IMR-90 (cell line): ENCODE measurements around the gene PCBP4. TPM values are rescaled to one million over a fixed set of nuclear protein-coding genes. Genes with fewer than 3 reads are reported as not detected.

Experiments
- ATAC-seq: fragments of 200-7000 bp; cut with Tn5 transposase; 2 replicates; pipeline ENCODE4 v1.9.1; 2020; ENCODE audit warnings: low read depth, mild to moderate bottlenecking, moderate library complexity
- BruUV-seq: library from RNA; stranded (reverse); fragments of 400-500 nt; replicated peaks from 2 replicates; lab custom pipeline; 2021; lab: Mats Ljungman, UMichigan
- CTCF ChIA-PET: fragments of 300-600 bp; formaldehyde crosslinking; extraction: SDS; loops from one replicate; lab custom pipeline; 2021; ENCODE audit warnings: antibody characterized with exemption; lab: Yijun Ruan, JAX
- POLR2A ChIA-PET: fragments of 300-600 bp; sonication (Branson Sonifier 250); formaldehyde crosslinking; loops from one replicate; lab custom pipeline; 2022; ENCODE audit warnings: antibody characterized with exemption; ENCODE audit not compliant: unreplicated experiment; lab: Charles Lee
- DNase-seq: peaks from one replicate; pipeline ENCODE4 v3.0.0; 2013
- H2AFZ ChIP-seq: replicated peaks from 2 replicates; pipeline ENCODE3; 2013; ENCODE audit warnings: low read length, mild to moderate bottlenecking; ENCODE audit not compliant: poor library complexity
- H2AK5ac ChIP-seq: 2 replicates; pipeline ENCODE4 v1.6.1; 2013; ENCODE audit warnings: low read depth, low read length, inconsistent platforms
- H2AK9ac ChIP-seq: replicated peaks from 2 replicates; pipeline ENCODE3; 2013; ENCODE audit warnings: mild to moderate bottlenecking, low read depth, low read length, moderate library complexity; ENCODE audit not compliant: poor library complexity
- H2BK120ac ChIP-seq: 2 replicates; pipeline ENCODE4 v1.6.1; 2013; ENCODE audit warnings: low read depth, low read length, inconsistent platforms
- H2BK15ac ChIP-seq: 3 replicates; pipeline ENCODE4 v1.6.1; 2013; ENCODE audit warnings: low read depth, low read length, inconsistent platforms
- H2BK20ac ChIP-seq: 2 replicates; pipeline ENCODE4 v1.6.1; 2013; ENCODE audit warnings: low read depth, mild to moderate bottlenecking, inconsistent platforms, low read length, moderate library complexity
- H2BK5ac ChIP-seq: 2 replicates; pipeline ENCODE4 v1.6.1; 2013; ENCODE audit warnings: mild to moderate bottlenecking, low read depth, low read length, inconsistent platforms; ENCODE audit not compliant: poor library complexity, severe bottlenecking
- H3K14ac ChIP-seq: replicated peaks from 2 replicates; pipeline ENCODE4 v1.6.1; 2013; ENCODE audit warnings: low read depth, low read length, inconsistent platforms
- H3K18ac ChIP-seq: 2 replicates; pipeline ENCODE4 v1.6.1; 2013; ENCODE audit warnings: low read depth, low read length, control low read depth
- H3K23ac ChIP-seq: 2 replicates; pipeline ENCODE4 v1.6.1; 2013; ENCODE audit warnings: low read depth, low read length, inconsistent platforms
- H3K27ac ChIP-seq: 2 replicates; pipeline ENCODE4 v1.5.1; 2013; ENCODE audit warnings: mild to moderate bottlenecking, control low read depth, low read length; ENCODE audit not compliant: insufficient read depth
- H3K27me3 ChIP-seq: 2 replicates; pipeline ENCODE4 v1.6.1; 2013; ENCODE audit warnings: low read length; ENCODE audit not compliant: control insufficient read depth, insufficient read depth
- H3K36me3 ChIP-seq: 2 replicates; pipeline ENCODE4 v1.6.1; 2013; ENCODE audit warnings: low read length, mixed read lengths; ENCODE audit not compliant: control insufficient read depth, insufficient read depth
- H3K4ac ChIP-seq: 2 replicates; pipeline ENCODE4 v1.6.1; 2013; ENCODE audit warnings: low read depth, low read length, inconsistent platforms
- H3K4me1 ChIP-seq: 2 replicates; pipeline ENCODE4 v1.6.1; 2013; ENCODE audit warnings: low read length, mixed read lengths; ENCODE audit not compliant: control insufficient read depth, insufficient read depth
- H3K4me2 ChIP-seq: 2 replicates; pipeline ENCODE4 v1.6.1; 2013; ENCODE audit warnings: low read depth, mild to moderate bottlenecking, control low read depth, low read length, moderate library complexity
- H3K4me3 ChIP-seq: 2 replicates; pipeline ENCODE4 v1.5.1; 2013; ENCODE audit warnings: low read depth, mild to moderate bottlenecking, control low read depth, low read length, moderate library complexity; ENCODE audit not compliant: insufficient read depth
- H3K56ac ChIP-seq: 2 replicates; pipeline ENCODE4 v1.6.1; 2013; ENCODE audit warnings: low read length, inconsistent platforms; ENCODE audit not compliant: insufficient read depth; ENCODE audit errors: extremely low read depth
- H3K79me1 ChIP-seq, 2 experiments: 2 replicates each; pipeline ENCODE4 v1.6.1; 2013; ENCODE audit warnings: low read length in 2 of 2, inconsistent platforms in 1 of 2, low read depth in 1 of 2
- H3K9ac ChIP-seq: 2 replicates; pipeline ENCODE4 v1.6.1; 2013; ENCODE audit warnings: low read depth, low read length, control low read depth
- H3K9me1 ChIP-seq: 2 replicates; pipeline ENCODE4 v1.6.1; 2013; ENCODE audit warnings: low read length, inconsistent platforms; ENCODE audit not compliant: insufficient read depth
- H3K9me3 ChIP-seq: 2 replicates; pipeline ENCODE4 v1.6.1; 2013; ENCODE audit warnings: low read length; ENCODE audit not compliant: control insufficient read depth, insufficient read depth
- H4K20me1 ChIP-seq: 2 replicates; pipeline ENCODE4 v1.6.1; 2013; ENCODE audit warnings: low read length, inconsistent platforms; ENCODE audit not compliant: insufficient read depth
- H4K5ac ChIP-seq: 2 replicates; pipeline ENCODE4 v1.6.1; 2013; ENCODE audit warnings: mild to moderate bottlenecking, low read depth, low read length, control low read depth
- H4K8ac ChIP-seq, 2 experiments: 2 replicates each; pipeline ENCODE4 v1.6.1; 2013; ENCODE audit warnings: low read depth in 2 of 2, low read length in 2 of 2, control low read depth in 1 of 2, inconsistent platforms in 1 of 2
- H4K91ac ChIP-seq: 2 replicates; pipeline ENCODE4 v1.6.1; 2013; ENCODE audit warnings: low read depth, low read length, inconsistent platforms; ENCODE audit not compliant: insufficient read depth
- BHLHE40 ChIP-seq: fragments of 150-350 bp; IDR thresholded peaks from 2 replicates; pipeline ENCODE4 v1.6.1; 2016; ENCODE audit warnings: mild to moderate bottlenecking, low read depth, low read length
- CEBPB ChIP-seq: IDR thresholded peaks from 2 replicates; pipeline ENCODE4 v1.6.1; 2012; ENCODE audit warnings: low read depth, low read length, improper control_type of control experiment
- CHD1 ChIP-seq: IDR thresholded peaks from 2 replicates; pipeline ENCODE4 v1.6.1; 2012; ENCODE audit warnings: low read depth, low read length, improper control_type of control experiment
- CTCF ChIP-seq: conservative IDR thresholded peaks from 2 replicates; pipeline ENCODE4 v1.5.1; 2012; ENCODE audit warnings: mild to moderate bottlenecking, low read depth, low read length, improper control_type of control experiment
- ELK1 ChIP-seq: fragments of 150-350 bp; IDR thresholded peaks from 2 replicates; pipeline ENCODE4 v1.6.1; 2016; ENCODE audit warnings: low read depth, mild to moderate bottlenecking, low read length, moderate library complexity, borderline replicate concordance
- FOS ChIP-seq: fragments of 150-350 bp; IDR thresholded peaks from 2 replicates; pipeline ENCODE4 v1.6.1; 2016; ENCODE audit warnings: low read depth, low read length
- MAFK ChIP-seq: IDR thresholded peaks from 2 replicates; pipeline ENCODE4 v1.6.1; 2012; ENCODE audit warnings: low read depth, low read length, improper control_type of control experiment
- MAZ ChIP-seq: IDR thresholded peaks from 2 replicates; pipeline ENCODE4 v1.6.1; 2012; ENCODE audit warnings: low read depth, mild to moderate bottlenecking, low read length, improper control_type of control experiment, moderate library complexity, borderline replicate concordance
- MXI1 ChIP-seq: IDR thresholded peaks from 2 replicates; pipeline ENCODE4 v1.6.1; 2012; ENCODE audit warnings: low read depth, mild to moderate bottlenecking, low read length, moderate library complexity, borderline replicate concordance
- NFE2L2 ChIP-seq: fragments of 150-350 bp; IDR thresholded peaks from 2 replicates; pipeline ENCODE4 v1.6.1; 2016; ENCODE audit warnings: low read depth, mild to moderate bottlenecking, low read length
- POLR2A ChIP-seq: IDR thresholded peaks from 2 replicates; pipeline ENCODE4 v1.6.1; 2012; ENCODE audit warnings: mild to moderate bottlenecking, low read depth, low read length
- RAD21 ChIP-seq: IDR thresholded peaks from 2 replicates; pipeline ENCODE4 v1.6.1; 2012; ENCODE audit warnings: low read length, improper control_type of control experiment
- RFX5 ChIP-seq: IDR thresholded peaks from 2 replicates; pipeline ENCODE4 v1.8.0; 2012; ENCODE audit warnings: low read depth, mild to moderate bottlenecking, low read length, moderate library complexity
- SMC3 ChIP-seq: fragments of 150-350 bp; IDR thresholded peaks from 2 replicates; pipeline ENCODE4 v1.6.1; 2016; ENCODE audit warnings: low read depth, mild to moderate bottlenecking, antibody characterized with exemption, low read length, moderate library complexity
- USF2 ChIP-seq: fragments of 150-350 bp; IDR thresholded peaks from 2 replicates; pipeline ENCODE4 v1.6.1; 2017; ENCODE audit warnings: mild to moderate bottlenecking, antibody characterized with exemption, low read length, low read depth
- WGBS, 2 experiments: methylation state at CpG; one replicate each; pipeline versions ENCODE4 v1.1.5 to v1.1.7; 2013; ENCODE audit warnings: missing lambda C conversion rate in 2 of 2; ENCODE audit not compliant: insufficient read length in 1 of 2; ENCODE audit errors: extremely low coverage in 2 of 2; 5-methylcytosine and 5-hydroxymethylcytosine counted together
- dilution Hi-C: fragments of 300-500 bp; cut with HindIII; formaldehyde crosslinking; loops from one replicate; pipeline ENCODE4 v1.14.3; 2018; ENCODE audit warnings: low sequenced_read_pairs; ENCODE audit not compliant: unreplicated experiment
- in situ Hi-C: fragments of 300-500 bp; cut with MboI; formaldehyde crosslinking; loops from 3 replicates; pipeline ENCODE4 v1.14.3; 2019; ENCODE audit warnings: low sequenced_read_pairs, inconsistent platforms, mixed read lengths
- intact Hi-C: fragments of 100-400 bp; cut with micrococcal nuclease; formaldehyde crosslinking; loops from 2 replicates; pipeline ENCODE4 v1.10.0; 2022
- polyA plus RNA-seq, 3 experiments: library from polyadenylated mRNA; depleted of rRNA; stranded (reverse); fragments of >200 nt; gene quantifications; 2 replicates each; pipeline ENCODE4 v1.2.3, GENCODE V29; 2012; ENCODE audit warnings: low replicate concordance in 1 of 3
- total RNA-seq: library from RNA; depleted of rRNA; stranded (reverse); fragments of >200 nt; gene quantifications from 2 replicates; pipeline ENCODE4 v1.2.3, GENCODE V29; 2012

The PCBP4 gene
- total and polyA plus RNA-seq, 2 of the 4 experiments (the other 2 are of a cell fraction) = 70.8 to 110 TPM

GRCh38 chr3:51934991-51935885 is 32.0 kb downstream of the PCBP4 start:
- Histone ChIP-seq H3K36me3 (peaks cover 59% of the 10 kb centered on the region), H3K9ac (no peak overlapping the region), H3K14ac (no peak overlapping the region), H2AK9ac (peak overlapping the region; percentile 42), H3K27ac (no peak overlapping the region), H3K4ac (no peak overlapping the region), H2BK120ac (no peak overlapping the region), H3K4me2 (no peak overlapping the region), H3K9me1 (no peaks in the 10 kb centered on the region), H2AFZ (no peak overlapping the region), H3K56ac (no peak overlapping the region), H2BK15ac (no peak overlapping the region), H3K4me3 (no peak overlapping the region), H3K4me1 (no peaks in the 10 kb centered on the region), H3K23ac (no peak overlapping the region), H2BK20ac (no peak overlapping the region), H3K9me3 (no peaks in the 10 kb centered on the region), H3K79me1 (peaks cover 5 to 16% of the 10 kb centered on the region in 2 experiments; a peak in 2 of 4 replicates), H4K20me1 (no peaks in the 10 kb centered on the region; the same call in 1 of the 2 replicates), H4K5ac (no peak overlapping the region), H2BK5ac (no peak overlapping the region), H3K27me3 (no peaks in the 10 kb centered on the region), H4K8ac (no peak overlapping the region), H4K91ac (no peak overlapping the region), H2AK5ac (no peak overlapping the region), H3K18ac (no peak overlapping the region)
- in situ Hi-C loops (loop anchor here (25.0 kb wide), 1 partner anchor 548 kb away; the partner anchor contains the start of genes MANF and RBM15B), intact Hi-C loops (no loop called here), dilution Hi-C loops (no loop called here)
- ChIA-PET CTCF (no interaction called here), POLR2A (no interaction called here)
- DNase-seq (no peak), ATAC-seq (no peak)
- 90% methylated on average over 7 of the region's 28 CpGs; no CpG with 5 or more reads in 1 of the 2 experiments for WGBS, 2 experiments
- BruUV-seq = no TSS peak
- no peak for TF ChIP-seq USF2
- TF ChIP-seq NFE2L2 = no peak
- no peak for TF ChIP-seq RAD21
- no peak for TF ChIP-seq CHD1
- no peak for TF ChIP-seq ELK1
- no peak for TF ChIP-seq FOS
- no peak for TF ChIP-seq MAZ
- no peak for TF ChIP-seq POLR2A
- no peak for TF ChIP-seq SMC3
- TF ChIP-seq MXI1 = no peak
- no peak for TF ChIP-seq RFX5
- TF ChIP-seq CTCF = no peak
- TF ChIP-seq CEBPB = no peak
- TF ChIP-seq MAFK = no peak
- no peak for TF ChIP-seq BHLHE40
